NB4 (cell line): Measurements from ENCODE around the gene ZBTB7C.

Source experiments
- CTCF ChIP-seq: IDR thresholded peaks from one replicate; pipeline ENCODE4 v1.5.1; 2012; ENCODE audit warnings: low read depth, low read length
- POLR2A ChIP-seq: IDR thresholded peaks from 2 replicates; pipeline ENCODE4 v1.6.1; 2011; ENCODE audit warnings: mild to moderate bottlenecking; ENCODE audit not compliant: insufficient read length; ENCODE audit errors: extremely low read depth

GRCh38 chr18:47981320-47981719 lies 427.9 kb downstream of the ZBTB7C start:
- TF ChIP-seq POLR2A (no peak), CTCF (no peak)
